ENCODE data around the gene MAGI3.

- no peak for TF ChIP-seq CTCF (conservative IDR thresholded peaks at IDR 0.05; ENCODE audit: low read depth, low read length)
- TF ChIP-seq EZH2phosphoT487 (IDR thresholded peaks at IDR 0.05; ENCODE audit: borderline replicate concordance, low read length), result no peak
- TF ChIP-seq EZH2 (IDR thresholded peaks at IDR 0.05; ENCODE audit: low read length, unreplicated experiment), result no peak
These were observed 16.7 kb upstream of the MAGI3 start for GRCh38 chr1:113373644-113374043.

All from PC-3 (cell line).